ENCODE data around the gene DOCK8.
A peak's percentile ranks its signal among the peaks of the same experiment; 100 is the strongest.

Gene DOCK8

DNA sequence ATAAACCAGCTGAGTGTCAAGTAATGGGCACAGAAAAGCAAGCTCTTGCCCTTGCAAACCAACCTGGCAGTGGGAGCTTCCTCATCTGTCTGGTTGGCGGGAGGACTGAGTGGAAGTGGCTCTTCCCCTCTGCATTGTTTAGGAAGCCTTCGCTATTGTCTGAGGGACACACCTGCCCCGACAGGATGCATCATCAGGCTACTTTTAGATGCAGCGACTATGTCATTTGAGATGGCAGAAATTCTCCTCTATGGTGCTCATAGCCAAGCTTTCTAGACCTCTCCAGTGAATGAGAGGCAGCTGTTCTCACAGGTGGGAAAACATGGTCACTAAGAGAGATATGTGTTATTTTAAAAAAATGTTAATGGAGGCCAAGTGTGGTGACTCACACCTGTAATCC lies 104.0 kb downstream of the DOCK8 start:
- DNase-seq, result no peak

- no peak for DNase-seq
These were observed 110.3 kb downstream of the DOCK8 start for GRCh38 chr9:324971-325370.

- no peak for DNase-seq
These were observed 112.0 kb downstream of the DOCK8 start for GRCh38 chr9:326667-327066.

GRCh38 chr9:328453-328852 lies 113.8 kb downstream of the DOCK8 start:
- no peak for DNase-seq

DNA sequence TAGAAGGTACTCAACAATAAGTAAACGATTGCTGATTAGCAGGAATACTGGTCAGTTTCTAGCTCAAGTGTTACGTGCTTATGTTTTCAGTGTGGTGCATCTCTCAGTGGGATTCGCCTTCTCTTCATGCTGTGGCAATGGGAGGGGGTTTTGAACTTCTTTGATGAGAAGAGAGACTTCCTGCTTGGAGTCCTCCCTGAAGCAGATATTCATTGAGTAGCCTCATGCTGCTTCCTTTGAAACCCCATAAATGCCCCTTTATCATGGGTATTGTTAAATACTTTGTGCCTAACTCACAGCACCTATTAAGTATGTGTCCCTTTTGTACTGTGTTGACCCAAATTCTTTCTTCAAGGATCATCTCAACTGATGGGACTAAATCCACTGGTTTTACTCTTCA lies 116.5 kb downstream of the DOCK8 start:
- no peak for DNase-seq

GRCh38 chr9:335373-335772 lies 120.7 kb downstream of the DOCK8 start:
- no peak for DNase-seq

GRCh38 chr9:336039-336438 lies 121.4 kb downstream of the DOCK8 start:
- no peak for DNase-seq

- no peak for DNase-seq
These were observed 123.9 kb downstream of the DOCK8 start for GRCh38 chr9:338602-339001.

DNA sequence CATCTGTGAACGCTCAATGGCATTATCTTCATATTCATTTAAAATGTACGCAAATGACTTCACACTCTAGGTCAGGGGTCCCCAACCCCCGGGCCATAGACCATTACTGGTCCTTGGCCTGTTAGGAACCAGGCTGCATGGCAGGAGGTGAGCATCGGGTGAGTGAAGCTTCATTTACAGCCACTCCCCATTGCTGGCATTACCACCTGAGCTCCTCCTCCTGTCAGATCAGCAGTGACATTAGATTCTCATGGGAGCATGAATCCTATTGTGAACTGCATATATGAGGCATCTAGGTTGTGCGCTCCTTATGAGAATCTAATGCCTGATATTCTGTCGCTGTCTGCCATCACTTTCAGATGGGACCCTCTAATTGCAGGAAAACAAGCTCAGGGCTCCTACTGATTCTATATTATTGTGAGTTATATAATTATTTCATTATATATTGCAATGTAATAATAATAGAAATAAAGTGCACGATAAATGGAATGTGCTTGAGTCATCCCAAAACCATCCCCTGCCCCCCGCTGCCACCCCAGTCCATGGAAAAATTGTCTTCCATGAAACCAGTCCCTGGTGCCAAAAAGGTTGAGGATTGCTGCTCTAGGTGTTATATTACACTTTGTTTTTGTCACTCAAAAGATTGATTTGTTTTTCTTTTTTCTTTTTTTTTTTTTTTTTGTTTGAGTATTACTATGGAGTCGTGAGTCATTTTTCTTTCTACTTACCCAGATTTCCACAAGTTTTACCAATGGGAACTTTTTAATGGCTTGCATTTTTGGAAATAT lies 127.2 kb downstream of the DOCK8 start:
- DNase-seq, result no peak

GRCh38 chr9:343773-344172 lies 129.1 kb downstream of the DOCK8 start:
- no peak for DNase-seq

GRCh38 chr9:346111-346571 lies 131.5 kb downstream of the DOCK8 start:
- no peak for DNase-seq

DNA sequence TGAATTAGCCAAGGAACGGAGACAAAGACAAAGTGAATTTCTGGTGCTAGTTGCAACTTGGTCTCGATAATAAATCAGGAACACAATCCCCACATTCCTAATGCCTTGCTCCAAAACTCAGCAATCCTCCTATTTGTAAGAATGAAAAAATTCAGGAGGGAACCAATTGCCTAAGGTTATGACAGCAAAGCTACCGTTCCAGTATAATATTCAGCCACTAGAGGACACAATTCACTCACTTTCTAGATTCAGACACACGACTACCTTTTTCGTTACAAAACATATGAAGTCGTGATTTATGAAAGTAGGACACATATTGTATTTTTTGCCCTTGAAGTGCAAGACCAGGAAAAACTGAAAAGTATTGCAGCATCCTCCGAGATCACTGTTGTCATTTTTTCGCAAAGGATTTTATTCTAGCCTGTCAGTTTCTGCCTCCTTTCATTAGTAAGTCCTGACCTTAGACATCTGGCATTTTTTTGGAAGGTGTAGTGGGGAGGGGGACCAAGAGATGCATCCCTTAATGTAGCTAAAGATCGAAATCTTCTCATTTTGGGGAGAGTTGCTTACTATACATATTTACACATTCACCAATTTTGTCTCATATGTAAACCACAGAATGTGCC lies 133.1 kb downstream of the DOCK8 start:
- peak; percentile 41 for DNase-seq

GRCh38 chr9:350384-350783 lies 135.7 kb downstream of the DOCK8 start:
- DNase-seq, result no peak

- no peak for DNase-seq
These were observed 137.3 kb downstream of the DOCK8 start for GRCh38 chr9:351916-352315.

GRCh38 chr9:353077-353476 lies 138.4 kb downstream of the DOCK8 start:
- no peak for DNase-seq

- DNase-seq, result peak; percentile 62
These were observed 139.8 kb downstream of the DOCK8 start for GRCh38 chr9:354453-354852.

- no peak for DNase-seq
These were observed 142.9 kb downstream of the DOCK8 start for GRCh38 chr9:357560-357959.

DNA sequence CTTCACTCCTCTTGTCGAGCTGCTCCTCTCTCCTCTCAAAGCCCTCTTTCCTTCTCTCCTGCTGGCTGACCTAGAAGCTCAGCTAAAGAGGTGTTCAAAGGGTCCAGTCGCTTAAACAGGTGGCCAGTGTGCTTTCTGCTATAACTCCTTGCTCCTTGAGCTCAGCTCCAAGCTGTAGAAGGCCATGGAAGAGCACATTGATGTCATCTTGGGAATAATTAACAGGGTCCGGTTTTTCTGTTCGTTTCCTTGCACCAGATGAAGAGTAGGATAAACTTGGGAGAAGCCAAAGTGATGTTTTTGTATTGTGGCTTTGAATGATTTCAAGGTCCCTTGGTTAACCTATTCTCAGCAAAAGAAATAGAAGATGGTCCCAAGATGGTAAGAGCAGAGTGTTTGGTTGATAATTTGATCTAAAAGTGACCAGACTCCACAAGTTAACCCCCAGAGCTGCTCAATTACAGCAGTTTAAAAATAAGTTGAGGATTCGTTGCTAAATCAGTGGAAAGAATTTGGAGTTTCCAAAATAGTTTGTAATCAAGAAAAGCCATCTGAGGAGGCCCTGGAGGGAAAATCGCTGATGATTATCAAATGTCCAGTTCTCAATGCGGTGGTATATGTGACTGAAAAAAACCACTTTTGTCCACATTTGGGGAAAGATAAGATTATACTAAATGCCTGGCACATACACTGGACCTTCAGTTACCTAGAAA lies 148.1 kb downstream of the DOCK8 start:
- DNase-seq, result no peak

DNA sequence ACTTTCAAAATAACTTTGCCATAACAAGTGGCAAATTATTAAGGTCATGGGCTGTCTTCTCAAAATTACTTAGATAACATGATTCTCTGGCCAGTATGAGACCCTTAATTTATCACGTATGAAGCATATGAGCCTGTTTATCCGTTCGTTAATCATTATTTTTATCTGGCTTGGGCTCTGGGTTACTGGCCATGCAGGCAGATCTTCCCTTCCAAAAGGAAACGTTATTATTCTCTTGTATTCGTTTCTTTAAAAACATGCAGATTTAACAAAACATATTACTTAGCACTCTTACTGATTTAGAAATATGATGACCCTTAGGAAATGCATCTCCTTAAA lies 148.6 kb downstream of the DOCK8 start:
- DNase-seq, result no peak

GRCh38 chr9:365436-365835 lies 150.8 kb downstream of the DOCK8 start:
- no peak for DNase-seq

GRCh38 chr9:366620-367019 lies 152.0 kb downstream of the DOCK8 start:
- DNase-seq, result no peak

GRCh38 chr9:370086-370485 lies 155.4 kb downstream of the DOCK8 start:
- no peak for DNase-seq

DNA sequence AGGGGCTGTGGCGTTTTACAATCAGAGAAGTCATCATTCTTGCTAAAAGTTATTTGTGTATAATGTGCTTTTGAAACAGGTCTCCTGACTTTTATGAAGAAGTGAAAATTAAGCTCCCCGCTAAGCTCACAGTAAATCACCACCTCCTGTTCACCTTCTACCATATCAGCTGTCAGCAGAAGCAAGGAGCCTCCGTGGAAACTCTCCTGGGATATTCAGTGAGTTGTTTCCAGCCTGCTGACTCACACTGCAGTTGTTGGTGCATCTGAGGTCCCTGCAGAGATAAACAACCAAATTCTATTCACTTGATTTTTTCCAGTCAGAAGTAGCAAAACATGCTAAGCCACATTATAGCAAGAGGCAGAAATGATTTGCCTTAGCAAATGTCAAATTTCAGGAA lies 156.7 kb downstream of the DOCK8 start:
- peak; percentile 84 for DNase-seq

DNA sequence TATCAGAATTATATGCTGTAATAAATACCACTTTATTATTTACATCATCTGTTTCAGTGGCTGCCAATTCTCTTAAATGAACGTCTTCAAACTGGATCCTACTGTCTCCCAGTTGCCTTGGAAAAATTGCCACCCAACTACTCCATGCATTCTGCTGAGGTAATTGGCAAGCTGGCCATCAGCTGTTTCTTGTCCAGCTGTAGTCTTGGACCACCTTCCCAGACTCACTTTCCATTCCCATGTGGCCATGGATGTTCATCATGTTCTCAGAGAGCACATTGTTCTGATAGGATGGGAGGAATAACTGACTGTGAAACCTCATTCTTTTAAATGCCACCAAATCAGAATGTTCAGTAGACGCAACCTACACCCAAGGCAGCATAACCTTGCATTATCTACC lies 157.5 kb downstream of the DOCK8 start:
- no peak for DNase-seq
